ENCODE results near the gene NEURL4.
A peak's percentile ranks its signal among the peaks of the same experiment; 100 is the strongest.

The NEURL4 gene

DNA sequence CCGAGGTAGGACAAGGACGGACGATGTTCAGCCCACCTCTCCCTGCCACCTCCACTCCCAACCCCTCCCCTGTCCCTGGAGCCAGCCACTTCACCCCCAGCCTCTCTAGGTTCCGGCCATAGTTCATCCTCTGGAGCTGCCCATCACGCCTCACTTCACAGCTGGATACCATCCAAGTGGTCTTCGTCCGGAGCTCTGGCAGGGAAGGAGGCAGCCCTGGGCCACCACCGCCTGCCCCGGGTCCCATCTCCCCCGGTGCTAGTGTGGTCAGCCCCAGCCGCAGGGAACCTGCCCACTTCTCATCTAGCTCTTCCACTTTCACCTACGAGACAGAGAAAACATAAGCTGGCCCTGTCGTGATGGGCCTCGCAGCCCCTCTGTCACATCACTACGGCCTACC, 7.7 kb downstream of the NEURL4 start:
- DNase-seq: no peak

- DNase-seq: no peak
Measured at GRCh38 chr17:7318121-7318860, 10.8 kb downstream of the NEURL4 start.

- DNase-seq: no peak
Measured at GRCh38 chr17:7317161-7317803, 11.9 kb downstream of the NEURL4 start.

DNA sequence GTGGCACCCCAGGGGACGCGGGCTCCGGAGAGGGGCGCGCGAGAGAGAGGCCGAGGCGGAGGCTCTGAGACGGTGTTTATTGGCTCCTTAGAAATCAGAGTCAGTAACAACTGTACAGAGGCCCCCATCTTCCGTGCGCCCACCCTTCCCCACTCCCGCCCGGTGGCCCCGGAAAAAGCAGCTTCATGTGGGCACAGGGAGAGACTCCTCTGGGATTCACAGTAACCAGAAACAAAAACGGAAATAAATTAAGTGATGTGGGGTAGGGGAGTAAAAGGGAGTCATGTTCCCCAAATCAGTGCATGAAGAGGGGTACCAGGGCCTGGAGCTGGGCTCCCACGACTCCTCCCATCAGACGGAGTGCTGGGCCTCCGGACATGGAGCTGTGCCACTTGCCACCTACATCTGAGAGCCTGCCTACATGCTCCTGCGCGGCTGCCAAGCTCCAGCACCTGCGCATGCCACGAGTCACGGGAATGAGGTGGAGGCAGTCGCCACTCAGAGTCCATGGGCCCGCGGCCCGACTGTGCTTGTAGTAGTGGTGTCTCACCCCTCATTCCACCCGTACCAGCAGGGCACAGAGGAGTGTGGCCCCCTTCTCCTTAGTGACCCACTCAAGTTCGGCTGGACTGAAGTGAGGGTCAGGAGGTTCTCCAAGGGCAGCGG, 13.4 kb downstream of the NEURL4 start:
- no peak for DNase-seq

DNA sequence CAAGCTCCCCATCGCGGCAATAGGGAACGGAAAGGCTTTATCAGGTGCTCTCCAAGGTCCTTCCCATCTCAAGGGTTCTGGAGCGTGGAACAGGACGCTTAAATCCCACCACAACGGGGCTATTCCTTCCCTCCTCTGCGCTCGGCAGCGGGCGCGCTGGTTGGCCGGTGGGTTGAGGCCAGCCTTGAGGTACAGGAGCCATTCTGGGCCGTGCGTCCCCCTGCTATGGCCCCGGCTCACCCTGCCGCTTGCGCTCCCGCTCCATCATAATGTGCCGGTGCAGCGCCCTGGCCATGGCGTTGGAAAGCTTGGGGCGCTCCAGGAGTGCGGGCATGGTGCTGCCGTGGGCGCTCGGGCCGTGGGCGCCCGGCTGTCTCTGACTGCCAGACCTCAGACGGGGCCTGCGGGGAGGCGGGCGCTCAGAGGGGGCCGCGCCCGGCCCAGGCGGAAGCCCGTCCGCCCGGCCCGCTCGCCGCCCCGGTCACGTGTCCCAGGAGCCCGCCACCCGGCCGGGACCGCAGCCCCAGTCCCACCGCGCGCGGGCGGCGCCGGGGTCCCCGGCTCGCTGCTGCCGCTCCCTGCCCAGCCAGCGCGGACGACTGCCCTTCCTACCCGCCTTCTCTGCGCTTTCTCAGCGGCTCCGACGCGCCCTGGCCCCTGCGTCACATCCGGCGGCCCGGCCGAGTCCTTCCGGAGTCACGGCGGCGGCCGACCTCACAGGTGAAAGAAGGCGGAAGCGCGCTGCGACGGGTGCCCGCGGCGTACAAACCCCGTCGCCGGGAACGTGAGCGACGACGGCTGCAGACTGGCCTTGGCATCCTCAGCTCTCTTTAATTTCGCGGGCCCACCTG, 14.2 kb downstream of the NEURL4 start, which contains the start of gene GPS2:
GPS2 (minus strand) TSS at position 642 of the 851 bp plus-strand sequence; CDS start at position 334, 308 bp downstream.
- DNase-seq: peak; percentile 88

DNA sequence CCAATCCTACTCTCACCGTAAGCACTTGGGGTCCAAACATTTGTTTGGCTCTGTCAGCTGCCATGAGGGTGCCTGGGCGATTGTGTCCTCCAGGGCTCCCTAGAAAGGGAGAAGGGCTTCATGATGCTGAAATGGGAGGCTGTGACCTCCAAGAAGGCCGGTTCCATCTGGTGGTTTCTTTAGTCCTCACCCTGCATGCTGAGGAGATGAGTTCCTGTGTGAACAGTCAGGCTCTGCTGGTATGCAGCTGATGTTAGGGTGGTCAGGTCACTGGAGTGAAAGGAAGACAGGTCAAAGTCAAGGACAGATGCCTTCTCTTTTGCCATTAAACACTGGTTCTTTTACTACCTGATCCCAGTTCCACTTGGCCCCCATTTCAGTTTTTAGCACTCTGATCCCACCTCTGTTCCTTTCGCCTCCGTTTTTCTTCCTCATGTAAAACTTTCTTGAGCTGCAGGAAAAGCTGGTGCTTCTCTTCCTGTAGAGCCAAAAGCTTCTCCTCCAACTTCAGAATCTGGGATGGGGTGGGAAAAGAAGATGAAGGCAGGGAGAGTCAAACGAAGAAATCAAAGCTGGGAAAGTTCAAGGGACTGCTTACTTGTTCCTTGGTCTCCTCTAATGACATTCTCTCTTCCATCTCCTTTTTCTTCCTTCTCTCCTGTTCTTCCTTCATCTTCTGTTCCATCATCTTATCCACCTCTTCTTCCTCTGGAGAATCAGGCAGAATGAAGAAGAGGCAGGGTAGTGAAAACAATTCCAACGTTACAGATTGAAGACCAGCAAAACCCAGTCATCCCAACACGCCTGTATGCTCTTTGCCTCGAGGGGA, 15.0 kb downstream of the NEURL4 start:
- DNase-seq: no peak

DNA sequence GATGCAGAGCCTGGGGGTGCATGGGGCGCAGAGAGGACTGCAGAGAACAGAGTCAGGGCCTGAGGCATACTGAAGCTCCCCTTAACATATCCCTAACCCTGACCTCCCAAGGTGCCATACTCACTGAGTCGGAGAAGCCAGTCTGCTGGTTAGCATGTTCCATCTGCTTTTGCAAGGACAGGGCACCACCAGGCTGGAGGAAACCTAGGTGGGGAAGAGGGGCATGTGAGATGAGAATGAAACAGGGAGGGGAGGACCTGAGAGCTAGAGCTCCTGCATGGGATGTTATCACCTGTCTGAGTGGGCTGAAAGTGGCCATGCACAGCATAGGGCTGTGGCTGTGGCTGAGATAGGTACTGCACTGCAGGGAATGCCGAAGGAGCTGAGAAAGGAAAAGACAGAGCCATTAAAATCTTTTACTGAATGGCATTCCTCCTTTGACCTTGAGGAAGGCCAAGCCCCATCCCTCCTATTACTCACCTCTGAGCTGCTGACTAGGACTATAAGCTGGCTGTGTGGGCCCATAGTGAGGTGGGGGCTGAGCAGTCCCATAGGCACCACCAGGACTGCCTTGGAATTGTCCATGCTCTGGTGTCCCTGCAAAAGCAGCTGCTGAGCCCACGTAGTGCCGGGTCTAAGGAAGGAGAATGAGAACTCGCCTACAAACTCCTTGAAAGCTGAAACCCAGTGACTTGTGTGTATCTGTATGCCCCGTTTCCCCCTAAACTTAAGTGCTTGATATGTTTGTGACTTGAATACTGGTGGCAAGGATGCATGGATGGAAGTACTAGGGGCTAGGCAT, 15.8 kb downstream of the NEURL4 start:
- no peak for DNase-seq

DNA sequence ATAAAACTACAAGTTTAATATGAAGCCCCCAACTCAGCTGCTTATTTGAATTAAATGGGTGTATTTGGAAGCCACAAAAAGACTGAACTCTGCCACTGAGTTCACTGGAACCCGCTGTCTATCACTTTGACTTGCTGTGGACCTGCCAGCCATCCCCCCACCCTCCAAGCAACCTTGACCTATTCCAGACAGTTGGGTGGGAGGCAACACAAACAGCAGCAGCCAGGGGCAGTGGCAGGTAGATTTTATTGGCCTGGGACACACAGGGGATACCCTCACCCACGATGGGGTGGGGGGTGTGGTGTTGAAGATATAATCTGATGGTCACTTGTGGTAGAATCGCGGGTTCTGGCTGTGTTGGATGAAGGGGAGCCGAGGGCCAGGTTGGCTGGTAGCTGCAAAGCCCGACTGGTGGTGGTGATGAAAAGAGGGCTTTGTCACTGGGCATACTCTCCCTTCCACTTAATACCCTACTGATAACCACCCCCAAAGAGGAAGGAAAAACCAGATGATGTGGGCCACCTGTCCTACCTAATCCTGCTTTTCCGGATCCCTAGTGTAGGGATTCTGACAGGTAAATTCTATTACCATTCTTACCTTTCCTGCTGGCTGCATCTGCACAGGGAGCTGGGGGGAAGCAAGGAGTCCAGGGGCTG, 16.6 kb downstream of the NEURL4 start:
- no peak for DNase-seq

DNA sequence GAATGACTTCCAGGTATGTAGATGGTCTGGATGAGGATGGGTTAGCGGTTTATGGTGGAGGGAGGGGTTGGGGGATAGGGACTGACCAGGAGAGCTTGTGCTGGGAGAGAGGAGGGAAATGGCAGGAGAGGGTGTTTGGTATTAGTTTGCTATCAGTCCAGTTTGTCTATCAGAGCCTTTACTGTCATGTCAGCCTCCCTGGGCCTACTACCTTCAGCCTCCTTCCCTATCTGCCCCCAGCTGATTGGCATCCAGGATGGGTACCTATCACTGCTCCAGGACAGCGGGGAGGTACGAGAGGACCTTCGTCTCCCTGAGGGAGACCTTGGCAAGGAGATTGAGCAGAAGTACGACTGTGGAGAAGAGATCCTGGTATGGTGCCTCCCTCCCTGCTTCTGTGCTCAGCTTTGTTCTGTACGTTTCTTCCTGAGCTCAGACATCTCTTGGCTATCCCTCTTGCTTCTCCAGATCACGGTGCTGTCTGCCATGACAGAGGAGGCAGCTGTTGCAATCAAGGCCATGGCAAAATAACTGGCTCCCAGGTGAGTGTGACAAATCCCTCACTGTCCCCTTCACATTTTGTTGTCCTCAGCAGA, 17.9 kb downstream of the NEURL4 start:
- no peak for DNase-seq

DNA sequence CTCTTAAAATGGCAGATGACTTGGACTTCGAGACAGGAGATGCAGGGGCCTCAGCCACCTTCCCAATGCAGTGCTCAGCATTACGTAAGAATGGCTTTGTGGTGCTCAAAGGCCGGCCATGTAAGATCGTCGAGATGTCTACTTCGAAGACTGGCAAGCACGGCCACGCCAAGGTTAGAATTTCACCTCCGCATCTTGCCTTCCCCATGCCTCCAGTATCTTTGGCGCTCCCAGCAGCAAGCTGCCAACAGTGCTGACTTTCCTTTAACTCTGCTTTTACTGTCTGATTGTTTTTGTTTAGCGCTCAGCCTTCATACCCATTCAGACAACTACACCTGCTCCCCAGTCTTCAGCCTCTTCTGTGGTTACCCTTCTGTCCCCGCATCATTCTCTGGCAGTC, 19.5 kb downstream of the NEURL4 start:
- no peak for DNase-seq

DNA sequence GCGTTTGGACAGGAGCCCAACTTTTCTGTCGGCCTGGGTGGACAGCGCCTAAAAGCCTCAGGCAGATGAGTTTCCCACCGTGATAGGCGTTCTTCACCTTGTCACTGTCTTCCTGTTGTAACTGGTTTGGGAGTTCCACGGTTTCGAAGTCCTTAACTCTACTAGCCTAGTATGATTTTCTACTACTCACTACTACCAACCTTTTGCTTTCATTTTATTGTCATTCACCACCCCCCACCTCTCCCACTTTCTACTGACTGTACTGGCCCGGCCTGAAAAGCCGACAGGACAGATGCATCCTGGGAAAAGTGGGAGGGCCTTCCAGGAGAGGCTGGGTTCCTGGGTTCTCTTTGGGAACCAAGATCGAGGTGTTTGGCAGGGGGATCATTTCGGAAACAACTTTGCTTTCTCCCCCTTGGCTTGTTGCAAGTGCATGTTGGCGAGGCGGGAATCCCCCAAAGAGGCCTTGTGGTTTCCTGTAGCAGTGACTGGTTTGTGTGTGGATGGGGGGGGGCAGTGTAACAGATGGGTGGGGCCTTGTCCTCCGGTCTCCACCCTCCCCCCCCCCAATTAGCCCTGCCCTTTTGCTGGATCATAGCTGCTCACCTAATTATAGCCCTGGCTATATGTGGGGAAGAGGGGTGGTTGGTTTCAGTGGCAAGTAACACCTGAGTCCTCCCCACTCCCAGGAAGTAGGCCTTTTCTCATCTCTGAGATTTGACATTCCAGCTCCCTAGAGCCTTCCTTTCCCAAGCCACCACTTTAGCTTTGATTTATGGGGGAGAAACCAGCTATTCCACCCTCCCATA, 20.3 kb downstream of the NEURL4 start:
- peak; percentile 80 for DNase-seq

GRCh38 chr17:7307686-7308624, 21.2 kb downstream of the NEURL4 start:
- peak; percentile 65 for DNase-seq

GRCh38 chr17:7306911-7307685, 22.0 kb downstream of the NEURL4 start, which contains the start of gene EIF5A:
TSS of gene EIF5A (plus strand) at chr17:7307628. CDS start at chr17:7309636, 2,008 bp downstream.
- peak; percentile 98 for DNase-seq

- DNase-seq: no peak
Measured at GRCh38 chr17:7304179-7304578, 25.0 kb downstream of the NEURL4 start.

DNA sequence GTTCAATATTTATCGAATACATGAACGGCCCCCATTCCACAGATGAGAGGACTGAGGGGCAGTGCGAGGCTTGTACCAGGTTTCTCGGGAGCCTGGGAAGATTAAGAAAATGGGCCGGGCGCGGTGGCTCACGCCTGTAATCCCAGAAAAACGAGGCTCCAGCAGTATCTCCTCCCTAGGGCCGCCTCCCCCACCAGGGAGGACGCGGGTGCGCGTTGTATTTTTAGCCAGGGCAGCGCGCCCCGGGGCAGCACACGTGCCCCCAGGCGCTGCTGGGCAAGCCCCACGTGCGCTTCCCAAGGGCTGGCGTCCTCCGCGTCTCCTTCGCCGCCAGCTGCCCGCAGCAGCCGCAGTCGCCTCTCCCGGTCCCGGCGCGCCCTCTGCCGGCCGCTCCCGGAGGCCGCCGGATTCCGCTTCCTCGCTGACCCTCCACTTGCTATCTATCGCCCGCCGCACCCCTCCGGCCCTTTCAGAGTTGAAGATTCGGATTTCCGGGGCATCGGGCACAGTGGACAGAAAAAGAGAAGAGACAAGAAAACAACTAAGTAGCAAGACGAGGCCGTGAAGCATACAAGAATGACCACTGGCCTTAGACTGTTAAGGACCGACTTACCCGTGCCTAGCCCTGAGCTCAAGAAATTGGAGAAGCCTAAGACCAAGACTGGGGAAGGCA, 32.8 kb downstream of the NEURL4 start:
- DNase-seq: peak; percentile 81

Measured in NCI-H69 (cell line).